ENCODE results near the gene DNAH8.

DNA sequence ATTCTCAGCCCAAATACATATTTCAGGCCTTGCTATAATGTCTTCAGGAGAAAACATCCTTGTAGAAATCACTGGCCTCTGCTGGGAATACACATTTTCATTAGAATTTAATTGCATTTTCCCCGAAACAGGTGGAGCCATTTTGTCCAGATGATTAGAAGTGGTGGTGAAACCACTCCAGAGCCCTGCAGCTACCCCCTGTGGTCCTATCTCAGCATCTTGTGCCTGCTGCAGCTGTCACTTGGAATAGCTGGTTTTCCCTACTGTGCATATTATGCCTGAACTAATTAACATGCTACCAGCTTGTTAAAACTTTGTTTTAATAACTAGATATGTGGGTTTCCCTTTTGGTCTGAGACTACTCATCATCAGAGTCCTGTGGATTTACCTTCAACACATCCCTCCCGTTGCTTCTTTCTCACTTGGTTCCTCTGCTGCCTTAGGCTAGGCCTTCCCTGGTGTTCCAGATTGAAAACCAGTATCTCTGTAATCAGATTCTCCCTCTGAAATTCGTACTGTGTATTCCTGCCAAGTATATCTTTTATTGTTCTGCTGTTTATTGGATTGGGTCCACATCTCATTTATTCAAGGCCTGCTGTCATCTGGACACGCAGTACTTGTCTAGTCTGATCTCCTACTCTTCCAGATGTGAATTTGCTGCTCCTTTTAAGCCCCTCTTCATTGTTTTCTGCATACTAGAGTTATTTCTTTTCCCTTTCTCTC, 15.2 kb downstream of the DNAH8 start:
- TF ChIP-seq, protein P1, sequence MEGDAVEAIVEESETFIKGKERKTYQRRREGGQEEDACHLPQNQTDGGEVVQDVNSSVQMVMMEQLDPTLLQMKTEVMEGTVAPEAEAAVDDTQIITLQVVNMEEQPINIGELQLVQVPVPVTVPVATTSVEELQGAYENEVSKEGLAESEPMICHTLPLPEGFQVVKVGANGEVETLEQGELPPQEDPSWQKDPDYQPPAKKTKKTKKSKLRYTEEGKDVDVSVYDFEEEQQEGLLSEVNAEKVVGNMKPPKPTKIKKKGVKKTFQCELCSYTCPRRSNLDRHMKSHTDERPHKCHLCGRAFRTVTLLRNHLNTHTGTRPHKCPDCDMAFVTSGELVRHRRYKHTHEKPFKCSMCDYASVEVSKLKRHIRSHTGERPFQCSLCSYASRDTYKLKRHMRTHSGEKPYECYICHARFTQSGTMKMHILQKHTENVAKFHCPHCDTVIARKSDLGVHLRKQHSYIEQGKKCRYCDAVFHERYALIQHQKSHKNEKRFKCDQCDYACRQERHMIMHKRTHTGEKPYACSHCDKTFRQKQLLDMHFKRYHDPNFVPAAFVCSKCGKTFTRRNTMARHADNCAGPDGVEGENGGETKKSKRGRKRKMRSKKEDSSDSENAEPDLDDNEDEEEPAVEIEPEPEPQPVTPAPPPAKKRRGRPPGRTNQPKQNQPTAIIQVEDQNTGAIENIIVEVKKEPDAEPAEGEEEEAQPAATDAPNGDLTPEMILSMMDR (IDR thresholded peaks at IDR 0.05) = no peak
- no peak for TF ChIP-seq EZH2 (IDR thresholded peaks at IDR 0.05)
- no peak for TF ChIP-seq EZH2phosphoT487 (IDR thresholded peaks at IDR 0.05)

Data from neural progenitor cell (in vitro differentiated cells).